Transverse colon (tissue), 4 donors: Measurements from ENCODE around the gene IFITM5.

Source experiments
- CTCF ChIP-seq, 5 experiments: fragments of 200-600 bp in 3 of 5; fragments of 450-650 bp in 2 of 5; sonication (generic) in 3 of 5; IDR thresholded peaks; 1 replicate in 2 of 5; 2 replicates in 3 of 5; pipeline ENCODE4 v1.5.1; 2016 to 2017; ENCODE audit warnings: antibody characterized with exemption in 5 of 5, inconsistent platforms in 3 of 5, mild to moderate bottlenecking in 2 of 5, moderate library complexity in 1 of 5
- EP300 ChIP-seq: sonication (generic); formaldehyde crosslinking; IDR thresholded peaks from one replicate; pipeline ENCODE4 v1.6.1; 2017; ENCODE audit warnings: antibody characterized with exemption, low read depth
- POLR2A ChIP-seq: fragments of 450-650 bp; IDR thresholded peaks from one replicate; pipeline ENCODE4 v1.6.1; 2016; ENCODE audit warnings: antibody characterized with exemption, mild to moderate bottlenecking, moderate library complexity
- POLR2AphosphoS5 ChIP-seq, 3 donors: sonication (generic); formaldehyde crosslinking; IDR thresholded peaks; one replicate each; pipeline ENCODE4 v1.6.1; 2016; ENCODE audit warnings: antibody characterized with exemption in 3 of 3

DNA sequence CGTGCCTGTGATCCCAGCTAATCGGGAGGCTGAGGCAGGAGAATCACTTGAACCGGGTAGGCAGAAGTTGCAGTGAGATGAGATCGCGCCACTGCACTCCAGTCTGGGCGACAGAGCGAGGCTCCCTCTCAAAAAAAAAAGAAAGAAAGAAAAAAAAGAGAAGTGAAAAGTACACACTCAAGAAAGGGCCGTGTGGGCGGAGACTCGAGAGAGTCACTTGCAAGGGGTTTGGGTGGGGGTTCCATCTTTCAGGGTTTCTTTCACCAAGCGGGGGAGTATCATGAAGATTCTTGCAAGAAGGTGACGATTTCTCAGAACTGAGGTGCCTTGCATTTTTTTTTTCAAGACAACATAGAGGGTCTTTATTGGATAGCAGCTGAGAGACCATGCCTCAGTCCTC lies 4.0 kb upstream of the IFITM5 start:
- no peak for TF ChIP-seq CTCF (IDR thresholded peaks at IDR 0.05)
- TF ChIP-seq POLR2A: no peak
- no peak for TF ChIP-seq POLR2AphosphoS5 (IDR thresholded peaks at IDR 0.05)
- no peak for TF ChIP-seq EP300
